K562 (cell line): ENCODE data around the gene NAALAD2. TPM values are rescaled to one million over a fixed set of nuclear protein-coding genes. Genes with fewer than 3 reads are reported as not detected.

Source experiments
- ERF ChIP-seq: fragments of 450-650 bp; formaldehyde crosslinking; IDR thresholded peaks from 2 replicates; pipeline ENCODE4 v1.4.0; 2020; ENCODE audit warnings: mild to moderate bottlenecking, mixed read lengths
- TAF15 ChIP-seq: fragments of 200-400 bp; formaldehyde crosslinking; IDR thresholded peaks from 2 replicates; pipeline ENCODE4 v1.6.1; 2017; ENCODE audit warnings: mild to moderate bottlenecking, low read depth, low read length, moderate library complexity
- UBTF ChIP-seq, 2 experiments: IDR thresholded peaks; 2 replicates each; pipeline ENCODE4 v1.6.1; 2012; ENCODE audit warnings: improper control_type of control experiment in 2 of 2, low read depth in 2 of 2, low read length in 2 of 2, borderline replicate concordance in 1 of 2
- ZNF124 ChIP-seq: sonication (generic); formaldehyde crosslinking; IDR thresholded peaks from 2 replicates; pipeline ENCODE4 v1.8.1; 2022; ENCODE audit warnings: missing genetic modification reagents
- ZNF407 ChIP-seq: fragments of 450-650 bp; IDR thresholded peaks from 2 replicates; pipeline ENCODE4 v1.6.1; 2016; ENCODE audit warnings: low read depth
- polyA plus RNA-seq, 8 experiments: library from polyadenylated mRNA; depleted of rRNA in 4 of 8; stranded (reverse) in 5 of 8; unstranded in 3 of 8; fragments of >200 nt; fragmentation: Nextera tagmentation in 2 of 8; fragmentation: Illumina TruSeq in 1 of 8; extraction: Ambion mirVana in 2 of 8; extraction: Trizol in 1 of 8; gene quantifications; 2 replicates each; pipeline versions ENCODE4 v1.2.1 to v1.2.3, GENCODE V29; 2011 to 2014; ENCODE audit warnings: inconsistent platforms in 1 of 8, missing spikeins in 1 of 8
- total RNA-seq, 7 experiments: library from RNA; depleted of rRNA in 6 of 7; stranded (reverse); fragments of >200 nt in 6 of 7; fragmentation: Illumina TruSeq in 2 of 7; extraction: Trizol in 2 of 7; gene quantifications; 2 replicates each; pipeline versions ENCODE4 v1.2.1 to v1.2.3, GENCODE V29; 2011 to 2021; ENCODE audit warnings: low replicate concordance in 1 of 7

NAALAD2 gene
- total and polyA plus RNA-seq, 9 of the 15 experiments (the other 6 are each of a cell fraction or from before 2014, with no cell fraction given), result 0.05 to 0.24 (median 0.12) TPM

GRCh38 chr11:90237004-90237403 lies 102.5 kb downstream of the NAALAD2 start (continued):
- no peak for TF ChIP-seq ZNF407
- no peak for TF ChIP-seq ERF
- TF ChIP-seq TAF15, result no peak
- no peak for TF ChIP-seq UBTF (IDR thresholded peaks at IDR 0.05; ENCODE audit: borderline replicate concordance in 1 of 2, low read depth in 2 of 2, low read length in 2 of 2)
- no peak for TF ChIP-seq ZNF124 (CRISPR knock-in tag)
